Cardiac muscle cell (in vitro differentiated cells and primary cell): ENCODE data around the gene IER5. TPM values are rescaled to one million over a fixed set of nuclear protein-coding genes. Genes with fewer than 3 reads are reported as not detected.
A peak's percentile ranks its signal among the peaks of the same experiment; 100 is the strongest.

Experiments used
- DNase-seq, 2 donors: peaks; one replicate each; pipeline versions ENCODE4 v3.0.0 to v3.0.0-alpha.2; 2010 to 2017; ENCODE audit warnings: low read depth in 1 of 2, low spot score in 1 of 2
- H3K27ac ChIP-seq: fragments of 200-600 bp; sonication (generic); 2 replicates; pipeline ENCODE4 v1.5.1; 2016
- H3K27me3 ChIP-seq: fragments of 200-600 bp; sonication (generic); 2 replicates; pipeline ENCODE4 v1.6.0; 2016; ENCODE audit warnings: control low read depth
- H3K36me3 ChIP-seq: fragments of 200-600 bp; sonication (generic); 2 replicates; pipeline ENCODE4 v1.5.1; 2016; ENCODE audit warnings: control low read depth
- H3K4me1 ChIP-seq: fragments of 200-600 bp; sonication (generic); 2 replicates; pipeline ENCODE4 v1.8.1; 2017; ENCODE audit warnings: low read depth, mild to moderate bottlenecking, mixed run types
- H3K4me3 ChIP-seq: fragments of 200-600 bp; sonication (generic); 2 replicates; pipeline ENCODE4 v1.5.1; 2016; ENCODE audit warnings: mild to moderate bottlenecking
- H3K9me3 ChIP-seq: fragments of 200-600 bp; sonication (generic); 2 replicates; pipeline ENCODE4 v1.5.1; 2017; ENCODE audit warnings: low read depth, mild to moderate bottlenecking, control low read depth
- CTCF ChIP-seq: IDR thresholded peaks from 2 replicates; pipeline ENCODE4 v1.5.1; 2012; ENCODE audit warnings: low read depth, mild to moderate bottlenecking, low read length
- polyA plus RNA-seq: library from polyadenylated mRNA; unstranded; fragments of >200 nt; fragmentation: Nextera tagmentation; extraction: Ambion mirVana; gene quantifications from 2 replicates; pipeline ENCODE4 v1.2.1, GENCODE V29; 2016
- total RNA-seq: library from RNA; depleted of rRNA; stranded (reverse); fragments of >200 nt; gene quantifications from 2 replicates; pipeline ENCODE4 v1.2.3, GENCODE V29; 2016

The IER5 gene
- total and polyA plus RNA-seq, 2 experiments from 2014 or later: 7.8 to 15.2 TPM

- Histone ChIP-seq H3K27me3 (no peaks in the 10 kb centered on the region), H3K27ac (no peak overlapping the region), H3K4me3 (no peak overlapping the region), H3K36me3 (no peaks in the 10 kb centered on the region), H3K4me1 (peaks cover 9% of the 10 kb centered on the region), H3K9me3 (no peaks in the 10 kb centered on the region)
- no peak for TF ChIP-seq CTCF
- DNase-seq: no peak
Measured at GRCh38 chr1:181061487-181061886, 27.0 kb upstream of the IER5 start.

- no peak overlapping the region for H3K27ac ChIP-seq
Measured at GRCh38 chr1:181061891-181062835, 26.3 kb upstream of the IER5 start.

GRCh38 chr1:181062836-181063428 is 25.6 kb upstream of the IER5 start:
- Histone ChIP-seq H3K27ac (no peak overlapping the region), H3K27me3 (no peaks in the 10 kb centered on the region), H3K4me1 (peaks cover 9% of the 10 kb centered on the region), H3K9me3 (no peaks in the 10 kb centered on the region), H3K4me3 (no peak overlapping the region), H3K36me3 (no peaks in the 10 kb centered on the region)
- TF ChIP-seq CTCF: no peak
- peak in 1 of 2 donors; percentile 55 for DNase-seq

More at GRCh38 chr1:181061891-181062835, 26.3 kb upstream of the IER5 start:
- no peak for DNase-seq
- H3K36me3 ChIP-seq: no peaks in the 10 kb centered on the region
- no peaks in the 10 kb centered on the region for H3K9me3 ChIP-seq
- peaks cover 9% of the 10 kb centered on the region for H3K4me1 ChIP-seq
- TF ChIP-seq CTCF: no peak
- no peaks in the 10 kb centered on the region for H3K27me3 ChIP-seq
- H3K4me3 ChIP-seq: no peak overlapping the region

GRCh38 chr1:181064011-181064623 is 24.4 kb upstream of the IER5 start:
- peaks cover 9% of the 10 kb centered on the region for H3K4me1 ChIP-seq
- H3K4me3 ChIP-seq: no peak overlapping the region
- no peak for TF ChIP-seq CTCF
- H3K36me3 ChIP-seq: no peaks in the 10 kb centered on the region
- DNase-seq: peak in 1 of 2 donors; percentile 35
- peak overlapping the region; percentile 18 for H3K27ac ChIP-seq
- no peaks in the 10 kb centered on the region for H3K27me3 ChIP-seq
- no peaks in the 10 kb centered on the region for H3K9me3 ChIP-seq

GRCh38 chr1:181064702-181065101 is 23.8 kb upstream of the IER5 start:
- no peak for TF ChIP-seq CTCF
- H3K27ac ChIP-seq: no peak overlapping the region
- no peaks in the 10 kb centered on the region for H3K9me3 ChIP-seq
- no peaks in the 10 kb centered on the region for H3K36me3 ChIP-seq
- no peak for DNase-seq
- H3K27me3 ChIP-seq: no peaks in the 10 kb centered on the region
- H3K4me1 ChIP-seq: peaks cover 9% of the 10 kb centered on the region
- no peak overlapping the region for H3K4me3 ChIP-seq
